ENCODE measurements around the gene CAT. TPM values are rescaled to one million over a fixed set of nuclear protein-coding genes. Genes with fewer than 3 reads are reported as not detected.

CAT gene
- total RNA-seq, 1 donor from 2014 or later: 126 TPM

GRCh38 chr11:34408580-34409172 lies 30.1 kb upstream of the CAT start:
- no peak for DNase-seq
- no peak overlapping the region for H3K27ac ChIP-seq (replicated peaks)
- peaks cover 13% of the 10 kb centered on the region for H3K27me3 ChIP-seq (ENCODE audit: low read depth)
- H3K9me3 ChIP-seq (replicated peaks): peaks cover 18% of the 10 kb centered on the region
- H3K4me1 ChIP-seq: no peaks in the 10 kb centered on the region
- TF ChIP-seq CTCF (IDR thresholded peaks at IDR 0.05; ENCODE audit: borderline replicate concordance): no peak
- H3K36me3 ChIP-seq: no peaks in the 10 kb centered on the region
- intact Hi-C loops (cut with micrococcal nuclease): no loop called here
- no peak overlapping the region for H3K4me3 ChIP-seq

GRCh38 chr11:34411111-34411510 lies 27.6 kb upstream of the CAT start:
- DNase-seq: no peak
- Histone ChIP-seq H3K9me3 (replicated peaks) (peaks cover 21% of the 10 kb centered on the region), H3K36me3 (no peaks in the 10 kb centered on the region), H3K4me3 (no peak overlapping the region), H3K4me1 (no peaks in the 10 kb centered on the region), H3K27me3 (ENCODE audit: low read depth) (peaks cover 13% of the 10 kb centered on the region), H3K27ac (replicated peaks) (no peak overlapping the region)
- TF ChIP-seq CTCF (IDR thresholded peaks at IDR 0.05; ENCODE audit: borderline replicate concordance): no peak
- intact Hi-C loops (cut with micrococcal nuclease): no loop called here

- TF ChIP-seq CTCF (IDR thresholded peaks at IDR 0.05; ENCODE audit: borderline replicate concordance): no peak
- intact Hi-C loops (cut with micrococcal nuclease): no loop called here
- Histone ChIP-seq H3K4me3 (no peak overlapping the region), H3K9me3 (replicated peaks) (peaks cover 21% of the 10 kb centered on the region), H3K27ac (replicated peaks) (no peak overlapping the region), H3K27me3 (ENCODE audit: low read depth) (peaks cover 8% of the 10 kb centered on the region), H3K4me1 (no peaks in the 10 kb centered on the region), H3K36me3 (no peaks in the 10 kb centered on the region)
- DNase-seq: no peak
These were observed 26.9 kb upstream of the CAT start for GRCh38 chr11:34411791-34412190.

- no peak overlapping the region for H3K27ac ChIP-seq (replicated peaks)
- intact Hi-C loops (cut with micrococcal nuclease): no loop called here
- no peak for TF ChIP-seq CTCF (IDR thresholded peaks at IDR 0.05; ENCODE audit: borderline replicate concordance)
- no peaks in the 10 kb centered on the region for H3K36me3 ChIP-seq
- no peak overlapping the region for H3K4me3 ChIP-seq
- H3K4me1 ChIP-seq: no peaks in the 10 kb centered on the region
- H3K27me3 ChIP-seq (ENCODE audit: low read depth): peaks cover 4% of the 10 kb centered on the region
- peaks cover 21% of the 10 kb centered on the region for H3K9me3 ChIP-seq (replicated peaks)
- DNase-seq: no peak
These were observed 25.5 kb upstream of the CAT start for GRCh38 chr11:34413263-34413662.

- H3K27ac ChIP-seq (replicated peaks): no peak overlapping the region
- H3K9me3 ChIP-seq (replicated peaks): peaks cover 21% of the 10 kb centered on the region
- no peaks in the 10 kb centered on the region for H3K27me3 ChIP-seq (ENCODE audit: low read depth)
- no peak for DNase-seq
- TF ChIP-seq CTCF (IDR thresholded peaks at IDR 0.05; ENCODE audit: borderline replicate concordance): no peak
- H3K4me1 ChIP-seq: no peaks in the 10 kb centered on the region
- intact Hi-C loops (cut with micrococcal nuclease): no loop called here
- no peak overlapping the region for H3K4me3 ChIP-seq
- H3K36me3 ChIP-seq: no peaks in the 10 kb centered on the region
These were observed 23.2 kb upstream of the CAT start for GRCh38 chr11:34415538-34415937.

All from left ventricle myocardium inferior (tissue), 1 donor.